ENCODE data around the gene STN1.

STN1 gene

DNA sequence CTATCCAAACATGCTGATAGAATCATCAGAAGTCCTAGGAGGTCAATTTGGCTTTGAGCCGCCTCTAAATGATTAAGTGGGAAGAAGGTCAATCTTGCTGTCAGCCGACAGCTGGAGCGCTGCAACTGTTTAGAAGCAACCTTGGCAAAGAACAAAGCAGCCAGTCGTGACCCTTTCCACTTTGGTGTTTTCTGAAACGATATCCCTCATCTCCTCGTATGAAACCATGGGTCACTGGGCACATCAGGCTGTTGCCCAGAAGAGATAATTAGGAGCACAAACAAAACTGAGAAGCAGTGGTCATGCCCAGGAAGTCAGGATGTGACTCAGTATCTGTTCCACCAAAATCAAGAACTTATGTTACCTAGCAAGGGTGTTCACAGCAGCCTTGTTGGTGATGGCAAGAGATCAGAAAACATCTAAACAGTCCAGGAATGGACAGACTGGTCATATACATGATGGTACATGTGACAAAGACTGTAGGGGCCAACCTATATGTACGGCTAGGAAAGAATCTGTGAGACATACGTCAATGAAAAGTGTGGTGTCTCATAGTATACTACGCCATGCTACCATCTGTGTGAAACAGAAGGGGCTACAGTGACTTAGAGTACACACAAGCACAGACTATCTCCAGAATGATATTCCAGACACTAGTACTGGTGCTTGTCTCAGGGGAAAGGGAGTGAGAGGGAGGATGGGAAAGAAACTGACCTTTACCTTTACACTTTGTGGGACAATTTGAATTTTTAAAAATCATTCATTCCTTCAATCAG is 22.4 kb downstream of the STN1 start:
- no peak for TF ChIP-seq GATA2 (IDR thresholded peaks at IDR 0.05; ENCODE audit: low read depth, low read length)
- no peak for TF ChIP-seq GATA3 (IDR thresholded peaks at IDR 0.05; ENCODE audit: low read depth, low read length)

GRCh38 chr10:103894441-103894864 is 23.5 kb downstream of the STN1 start:
- TF ChIP-seq GATA2 (IDR thresholded peaks at IDR 0.05; ENCODE audit: low read depth, low read length) (no peak), GATA3 (IDR thresholded peaks at IDR 0.05; ENCODE audit: low read depth, low read length) (no peak)

DNA sequence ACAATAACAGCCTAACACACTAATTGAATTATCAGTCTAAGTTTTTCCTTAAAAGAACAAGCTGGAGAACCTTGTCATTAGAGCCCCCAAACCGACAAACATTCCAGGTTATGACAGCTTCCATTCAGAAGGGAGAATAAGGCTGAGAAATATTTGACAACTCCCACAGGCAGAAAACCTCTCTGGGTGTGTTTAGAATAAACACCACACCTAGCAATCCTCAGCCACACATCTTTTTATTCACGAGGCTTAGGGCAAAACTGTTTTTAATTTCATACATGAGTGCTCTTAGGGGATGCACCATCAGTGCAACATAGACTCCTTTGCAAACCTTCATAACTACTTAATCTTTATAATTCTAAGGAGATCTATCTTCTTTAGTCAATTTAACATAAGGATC is 24.2 kb downstream of the STN1 start:
- TF ChIP-seq GATA3 (IDR thresholded peaks at IDR 0.05; ENCODE audit: low read depth, low read length) (no peak), GATA2 (IDR thresholded peaks at IDR 0.05; ENCODE audit: low read depth, low read length) (no peak)

- TF ChIP-seq GATA2 (IDR thresholded peaks at IDR 0.05; ENCODE audit: low read depth, low read length) (no peak), GATA3 (IDR thresholded peaks at IDR 0.05; ENCODE audit: low read depth, low read length) (no peak)
Observed at GRCh38 chr10:103892181-103892580, 25.8 kb downstream of the STN1 start.

DNA sequence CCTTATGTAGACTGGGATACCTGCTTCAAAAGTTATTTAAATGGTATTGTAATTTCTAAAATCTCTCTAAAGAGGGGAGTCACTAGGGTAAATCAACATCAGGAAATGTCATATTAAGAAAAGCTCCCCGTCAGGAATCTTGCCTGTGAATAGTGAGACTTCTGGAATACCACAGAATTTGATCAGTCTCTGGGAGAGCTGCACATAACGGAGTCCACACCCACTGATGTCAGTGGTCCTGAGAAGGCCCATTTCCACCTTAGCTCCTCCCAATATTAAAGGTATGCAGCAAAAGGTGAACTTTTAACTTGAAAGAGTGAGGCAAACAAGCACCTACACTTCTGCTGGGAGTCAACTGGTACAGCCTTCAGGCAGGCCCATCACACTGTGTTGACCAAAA is 27.3 kb downstream of the STN1 start:
- no peak for TF ChIP-seq GATA2 (IDR thresholded peaks at IDR 0.05; ENCODE audit: low read depth, low read length)

- TF ChIP-seq GATA2 (IDR thresholded peaks at IDR 0.05; ENCODE audit: low read depth, low read length), result no peak
- TF ChIP-seq GATA3 (IDR thresholded peaks at IDR 0.05; ENCODE audit: low read depth, low read length), result no peak
Observed at GRCh38 chr10:103890194-103890658, 27.8 kb downstream of the STN1 start.

DNA sequence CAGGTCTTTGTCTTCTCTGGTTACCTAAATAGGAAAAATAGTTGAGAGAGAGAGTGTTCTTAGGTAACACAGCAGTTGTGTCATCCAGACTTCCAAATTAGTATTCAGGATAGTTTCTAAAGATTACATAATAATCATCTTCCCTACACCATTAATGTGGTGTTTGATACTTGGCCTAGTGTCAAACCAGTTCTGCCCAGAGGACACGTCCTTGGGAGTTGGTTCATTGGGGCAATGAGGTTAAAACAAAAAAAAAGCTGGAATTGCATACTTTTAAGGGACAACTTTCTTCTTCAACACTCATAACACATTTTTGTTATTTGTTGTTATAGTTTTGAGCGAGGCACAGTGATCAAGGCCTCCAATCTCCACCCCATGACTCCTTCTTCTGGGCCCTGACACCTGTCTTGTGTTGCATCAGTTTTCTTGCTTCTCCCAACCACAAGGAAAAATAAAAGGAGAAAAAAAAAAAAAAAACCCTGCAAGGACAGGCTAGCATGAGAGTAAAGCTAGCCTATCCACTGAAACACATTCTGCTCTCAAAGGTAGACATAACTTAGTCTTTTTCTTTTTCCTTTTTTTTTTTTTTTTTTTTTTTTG is 28.8 kb downstream of the STN1 start:
- TF ChIP-seq GATA2 (IDR thresholded peaks at IDR 0.05; ENCODE audit: low read depth, low read length), result no peak
- no peak for TF ChIP-seq GATA3 (IDR thresholded peaks at IDR 0.05; ENCODE audit: low read depth, low read length)

- TF ChIP-seq GATA2 (IDR thresholded peaks at IDR 0.05; ENCODE audit: low read depth, low read length) (no peak), GATA3 (IDR thresholded peaks at IDR 0.05; ENCODE audit: low read depth, low read length) (no peak)
Observed at GRCh38 chr10:103888113-103888841, 29.7 kb downstream of the STN1 start.

DNA sequence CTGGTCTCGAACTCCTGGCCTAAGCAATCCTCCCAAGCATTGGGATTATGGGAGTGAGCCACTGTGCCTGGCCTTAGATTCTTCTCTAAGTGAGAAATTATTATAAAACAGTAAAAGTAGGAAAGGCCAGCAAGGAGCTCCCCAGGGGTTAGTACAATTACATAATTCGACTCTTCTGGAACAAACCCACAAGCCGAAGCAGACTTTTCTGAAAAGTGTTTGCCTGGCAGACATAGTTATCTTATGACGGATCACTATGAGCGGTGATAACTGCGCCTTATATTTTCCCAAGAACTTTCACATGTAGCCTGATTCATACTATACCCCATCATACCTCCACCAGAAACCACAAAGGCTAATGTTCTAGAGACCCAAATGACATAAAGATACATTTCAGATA is 32.4 kb downstream of the STN1 start:
- no peak for TF ChIP-seq GATA2 (IDR thresholded peaks at IDR 0.05; ENCODE audit: low read depth, low read length)
- TF ChIP-seq GATA3 (IDR thresholded peaks at IDR 0.05; ENCODE audit: low read depth, low read length), result no peak

DNA sequence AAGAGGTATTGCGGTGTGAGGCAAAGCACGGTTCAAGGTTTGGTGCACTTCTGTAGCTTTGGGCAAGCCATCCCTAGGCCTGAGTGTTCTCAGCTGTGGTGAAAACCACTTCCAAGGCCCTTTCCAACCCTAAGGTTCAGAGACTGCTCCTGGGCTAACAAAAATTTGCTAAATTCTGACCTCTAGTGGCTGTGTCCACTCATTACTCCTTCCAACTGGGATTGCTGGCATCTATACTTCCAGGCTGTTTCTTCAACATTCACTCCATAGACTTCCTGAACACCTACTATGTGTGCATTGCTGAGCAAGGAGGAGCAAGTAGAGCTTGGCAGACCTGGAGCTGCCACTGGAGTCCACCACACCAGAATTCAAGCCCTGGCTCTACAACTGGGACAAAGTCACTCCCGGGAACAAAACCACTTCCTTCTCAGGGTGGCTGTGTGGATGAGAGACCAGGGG is 33.3 kb downstream of the STN1 start:
- no peak for TF ChIP-seq GATA3 (IDR thresholded peaks at IDR 0.05; ENCODE audit: low read depth, low read length)
- no peak for TF ChIP-seq GATA2 (IDR thresholded peaks at IDR 0.05; ENCODE audit: low read depth, low read length)

DNA sequence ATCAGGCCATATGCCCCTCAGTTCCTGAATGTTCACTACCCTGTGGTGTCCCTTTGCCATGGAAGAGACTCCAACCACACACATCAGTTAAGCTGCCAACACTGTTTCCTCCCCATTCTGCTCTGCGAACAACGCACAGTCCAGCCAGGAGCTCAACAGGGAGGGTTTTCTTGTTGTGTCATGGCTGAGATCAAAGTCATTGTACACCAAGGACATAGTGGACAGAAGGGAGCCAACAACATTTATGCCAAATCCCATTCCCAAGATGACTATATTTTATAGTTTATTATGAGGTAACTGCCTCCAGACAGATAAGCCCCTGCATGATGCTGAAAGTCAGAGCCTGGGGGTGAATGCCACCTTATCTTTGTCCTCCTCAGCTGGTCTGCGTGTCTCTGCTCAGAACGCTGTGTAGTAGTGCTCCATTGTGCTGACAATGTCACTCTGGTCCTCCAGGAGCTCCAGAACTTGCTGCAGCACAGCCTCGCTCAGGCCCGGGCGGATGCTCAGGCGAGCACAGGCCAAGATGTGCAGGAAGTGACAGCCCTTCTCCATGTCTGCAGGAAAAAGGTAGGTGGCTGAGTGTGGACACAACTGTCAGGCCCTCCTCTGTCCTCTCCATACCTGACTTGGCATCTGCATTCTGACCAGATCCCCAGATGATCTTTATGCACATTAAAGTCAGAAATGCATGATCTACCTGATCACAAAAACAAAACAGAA is 35.5 kb downstream of the STN1 start:
- TF ChIP-seq GATA3 (IDR thresholded peaks at IDR 0.05; ENCODE audit: low read depth, low read length) (no peak), GATA2 (IDR thresholded peaks at IDR 0.05; ENCODE audit: low read depth, low read length) (no peak)

- no peak; the same call in 1 of the 2 replicates for TF ChIP-seq GATA2 (IDR thresholded peaks at IDR 0.05; ENCODE audit: low read depth, low read length)
- TF ChIP-seq GATA3 (IDR thresholded peaks at IDR 0.05; ENCODE audit: low read depth, low read length), result no peak
Observed at GRCh38 chr10:103881416-103882284, 36.3 kb downstream of the STN1 start.

DNA sequence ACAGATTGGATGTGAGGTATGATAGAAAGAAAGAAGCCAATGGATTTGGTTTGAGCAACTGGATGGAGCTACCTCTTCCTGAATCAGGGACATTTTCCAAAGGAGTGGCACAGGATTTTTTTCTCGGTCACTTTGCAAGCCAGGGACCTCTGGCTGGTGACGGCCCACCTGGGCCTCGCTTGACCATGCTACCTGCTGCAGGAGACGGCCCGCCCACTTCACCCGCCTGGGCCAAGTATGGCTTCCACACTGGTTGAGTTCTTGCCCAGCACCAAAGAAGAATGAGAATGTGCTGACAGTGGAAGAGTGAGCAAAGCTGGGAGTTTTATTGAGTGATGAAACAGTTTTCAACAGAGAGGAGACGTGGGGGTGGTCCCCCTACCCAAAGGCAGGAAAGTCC is 38.2 kb downstream of the STN1 start:
- TF ChIP-seq GATA2 (IDR thresholded peaks at IDR 0.05; ENCODE audit: low read depth, low read length) (no peak), GATA3 (IDR thresholded peaks at IDR 0.05; ENCODE audit: low read depth, low read length) (no peak)

Measured in SH-SY5Y (cell line).